ENCODE results near the gene SLC25A13. TPM values are rescaled to one million over a fixed set of nuclear protein-coding genes. Genes with fewer than 3 reads are reported as not detected.
"Not testable (repeated sequence)": the region's sequence is repeated elsewhere in the genome, so short reads cannot be mapped to it uniquely, and the experiment has no call there.

The SLC25A13 gene
- total RNA-seq, 2 experiments from 2014 or later = 7.3 to 7.8 TPM

DNA sequence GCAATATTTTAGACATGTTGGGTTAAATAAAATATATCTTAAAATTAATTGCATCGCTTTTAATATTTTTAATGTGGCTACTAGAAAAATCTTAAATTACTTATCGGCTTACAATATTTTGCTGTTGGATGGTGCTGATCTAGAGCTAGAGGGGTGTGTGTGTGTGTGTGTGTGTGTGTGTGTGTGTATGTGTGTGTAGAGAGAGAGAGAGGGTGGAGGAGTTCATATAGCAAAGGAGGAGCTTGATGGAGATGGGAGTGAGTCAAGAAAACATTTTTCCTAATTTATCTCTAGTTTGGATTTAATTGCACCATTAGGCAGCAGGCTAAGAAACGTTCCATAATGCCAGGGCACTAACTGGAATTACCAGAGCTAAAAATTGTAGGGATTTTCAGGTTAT is 10.4 kb upstream of the SLC25A13 start:
- no peak overlapping the region for H3K27ac Mint-ChIP-seq
- H3K27me3 Mint-ChIP-seq = peaks cover 7% of the 10 kb centered on the region
- H3K4me1 Mint-ChIP-seq = no peaks in the 10 kb centered on the region
- DNase-seq = no peak
- no peaks in the 10 kb centered on the region for H3K36me3 Mint-ChIP-seq (ENCODE audit: low read depth)
- H3K9me3 Mint-ChIP-seq = no peaks in the 10 kb centered on the region
- ChIA-PET POLR2A (no interaction called here), CTCF (no interaction called here)
- H3K4me3 Mint-ChIP-seq = no peak overlapping the region

DNA sequence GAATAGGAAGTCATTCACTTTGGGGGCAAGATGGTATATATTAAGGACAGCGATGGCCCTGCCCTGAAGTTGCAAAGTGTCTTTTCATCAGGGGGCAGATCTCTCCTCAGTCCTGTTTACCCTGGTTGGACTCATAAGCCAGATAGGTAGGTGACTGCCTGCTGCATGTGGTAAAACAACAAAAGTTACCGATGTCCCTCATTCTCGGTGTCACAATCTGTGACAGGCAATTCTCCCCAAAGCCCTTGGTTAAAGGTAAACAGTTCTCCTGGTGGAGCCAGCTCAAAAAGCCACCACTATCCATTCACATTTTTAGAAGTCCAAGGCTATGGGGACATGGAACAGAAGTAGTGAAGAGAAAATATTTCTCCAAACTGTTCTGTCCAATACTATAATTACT is 9.9 kb upstream of the SLC25A13 start:
- no peak overlapping the region for H3K27ac Mint-ChIP-seq
- H3K36me3 Mint-ChIP-seq (ENCODE audit: low read depth) = no peaks in the 10 kb centered on the region
- H3K4me1 Mint-ChIP-seq = no peaks in the 10 kb centered on the region
- H3K4me3 Mint-ChIP-seq = no peak overlapping the region
- DNase-seq = no peak
- no peaks in the 10 kb centered on the region for H3K9me3 Mint-ChIP-seq
- H3K27me3 Mint-ChIP-seq = peaks cover 7% of the 10 kb centered on the region
- CTCF ChIA-PET = no interaction called here
- POLR2A ChIA-PET = no interaction called here

DNA sequence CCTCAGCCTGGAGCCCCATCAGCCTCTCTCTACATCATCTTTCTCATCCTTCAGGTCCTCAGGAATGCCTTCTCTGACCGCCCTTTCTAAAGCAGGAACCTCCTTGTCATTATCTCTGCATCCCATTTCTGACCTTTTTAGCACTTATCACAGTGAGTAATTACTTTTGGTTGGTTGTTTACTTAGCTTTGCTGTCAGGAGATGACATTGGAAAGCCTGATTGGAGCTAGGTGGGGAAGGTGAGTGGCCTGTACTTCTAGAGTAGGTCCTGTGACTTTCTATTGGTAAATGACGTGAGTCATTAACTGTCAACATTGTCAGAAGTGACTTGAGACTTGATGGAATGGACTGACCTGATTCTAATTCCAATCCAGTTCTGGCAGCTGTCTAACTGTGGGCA is 9.3 kb upstream of the SLC25A13 start:
- Mint-ChIP-seq H3K4me1 (no peaks in the 10 kb centered on the region), H3K27ac (no peak overlapping the region), H3K27me3 (peaks cover 7% of the 10 kb centered on the region), H3K36me3 (ENCODE audit: low read depth) (no peaks in the 10 kb centered on the region), H3K4me3 (no peak overlapping the region), H3K9me3 (no peaks in the 10 kb centered on the region)
- no peak for DNase-seq
- ChIA-PET CTCF (no interaction called here), POLR2A (no interaction called here)

DNA sequence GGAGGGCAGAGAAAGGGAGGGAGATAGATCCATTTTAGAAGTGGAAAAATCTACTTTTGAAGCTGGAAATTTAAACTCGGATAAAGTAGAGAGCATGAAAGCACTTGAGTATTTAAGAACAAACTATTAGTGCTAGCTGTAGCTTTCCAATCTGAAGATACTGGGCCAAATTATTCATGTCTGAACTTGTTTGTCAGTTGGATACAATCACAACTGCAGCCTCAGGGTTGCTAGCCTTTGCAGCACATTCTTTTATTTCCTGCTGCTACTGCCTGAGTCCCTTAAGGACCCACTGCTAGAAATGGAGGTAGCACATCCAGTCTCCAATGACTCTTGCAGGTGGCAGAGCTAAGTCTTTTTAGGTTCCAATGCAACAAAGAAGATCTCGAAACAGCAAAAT is 8.3 kb upstream of the SLC25A13 start:
- Mint-ChIP-seq H3K27ac (no peak overlapping the region), H3K9me3 (no peaks in the 10 kb centered on the region), H3K4me1 (no peaks in the 10 kb centered on the region), H3K36me3 (ENCODE audit: low read depth) (no peaks in the 10 kb centered on the region), H3K4me3 (no peak overlapping the region), H3K27me3 (peaks cover 5% of the 10 kb centered on the region)
- ChIA-PET POLR2A (no interaction called here), CTCF (no interaction called here)
- no peak for DNase-seq

DNA sequence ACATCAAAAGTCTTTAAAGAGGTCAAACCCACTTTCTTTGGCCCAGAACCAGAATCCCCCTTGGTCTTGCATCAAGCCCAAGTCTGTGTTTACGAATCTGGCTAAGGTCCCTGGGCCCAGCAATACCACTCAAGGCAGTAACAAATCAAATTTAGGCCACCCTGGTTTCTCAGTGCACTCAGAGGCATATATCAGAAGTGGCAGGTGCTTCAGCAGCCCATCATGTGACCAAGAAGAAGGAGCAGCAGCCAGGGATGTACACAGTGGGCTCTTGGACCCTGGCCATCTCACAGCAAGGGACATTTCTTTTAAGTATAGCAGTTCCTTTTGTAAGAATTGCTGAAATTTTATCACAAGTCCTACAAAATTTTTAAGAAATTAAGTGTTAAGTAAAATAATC is 7.3 kb upstream of the SLC25A13 start:
- H3K9me3 Mint-ChIP-seq = no peaks in the 10 kb centered on the region
- peaks cover 5% of the 10 kb centered on the region for H3K27me3 Mint-ChIP-seq
- no peaks in the 10 kb centered on the region for H3K36me3 Mint-ChIP-seq (ENCODE audit: low read depth)
- no peak overlapping the region for H3K27ac Mint-ChIP-seq
- POLR2A ChIA-PET = no interaction called here
- no peak for DNase-seq
- no peak overlapping the region for H3K4me3 Mint-ChIP-seq
- H3K4me1 Mint-ChIP-seq = no peaks in the 10 kb centered on the region
- CTCF ChIA-PET = no interaction called here

DNA sequence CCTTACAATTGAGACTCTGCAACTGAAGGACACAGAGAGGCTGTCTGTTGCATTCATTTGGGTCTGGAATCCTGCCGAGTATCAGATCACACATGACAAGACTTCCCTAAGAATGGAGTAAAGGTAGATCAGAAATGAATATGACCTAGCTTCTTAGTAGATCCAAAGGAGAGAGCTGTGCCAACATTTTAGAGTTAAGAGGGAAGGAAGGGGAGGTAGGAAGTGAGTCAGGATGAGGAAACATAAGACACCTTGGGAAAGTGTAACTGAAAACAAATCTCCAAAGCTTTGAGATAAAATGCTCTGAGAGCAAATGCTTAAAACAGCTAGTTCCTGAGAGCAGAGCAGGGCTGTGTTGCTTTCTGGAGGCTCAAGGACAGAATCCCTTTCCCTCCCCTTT is 6.1 kb upstream of the SLC25A13 start:
- ChIA-PET POLR2A (no interaction called here), CTCF (no interaction called here)
- Mint-ChIP-seq H3K9me3 (no peaks in the 10 kb centered on the region), H3K27me3 (peaks cover 2% of the 10 kb centered on the region), H3K4me1 (no peaks in the 10 kb centered on the region), H3K4me3 (no peak overlapping the region), H3K27ac (no peak overlapping the region), H3K36me3 (ENCODE audit: low read depth) (no peaks in the 10 kb centered on the region)
- no peak for DNase-seq

DNA sequence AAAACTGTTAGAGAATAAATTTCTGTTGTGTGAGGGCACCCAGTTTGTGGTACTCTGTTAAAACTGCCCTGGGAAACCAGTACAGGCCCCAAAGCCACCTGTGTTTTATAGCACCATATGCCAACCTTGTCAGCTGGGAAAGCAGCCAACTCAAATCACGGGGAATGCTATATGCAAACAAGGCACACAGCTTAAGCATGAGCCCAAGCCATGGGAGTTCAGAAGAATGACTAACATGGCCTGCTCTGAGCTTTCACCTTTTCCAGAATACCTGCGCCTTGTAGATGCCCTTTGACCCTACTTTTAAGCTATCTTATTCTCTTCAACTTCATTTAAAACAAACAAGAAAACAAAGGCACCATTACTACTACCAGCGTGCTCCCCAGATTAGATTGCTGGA is 5.5 kb upstream of the SLC25A13 start:
- no peak overlapping the region for H3K4me3 Mint-ChIP-seq
- H3K36me3 Mint-ChIP-seq (ENCODE audit: low read depth) = no peaks in the 10 kb centered on the region
- DNase-seq = no peak
- H3K9me3 Mint-ChIP-seq = no peaks in the 10 kb centered on the region
- ChIA-PET POLR2A (no interaction called here), CTCF (no interaction called here)
- no peak overlapping the region for H3K27ac Mint-ChIP-seq
- H3K27me3 Mint-ChIP-seq = peaks cover 2% of the 10 kb centered on the region
- H3K4me1 Mint-ChIP-seq = peaks cover 3% of the 10 kb centered on the region

DNA sequence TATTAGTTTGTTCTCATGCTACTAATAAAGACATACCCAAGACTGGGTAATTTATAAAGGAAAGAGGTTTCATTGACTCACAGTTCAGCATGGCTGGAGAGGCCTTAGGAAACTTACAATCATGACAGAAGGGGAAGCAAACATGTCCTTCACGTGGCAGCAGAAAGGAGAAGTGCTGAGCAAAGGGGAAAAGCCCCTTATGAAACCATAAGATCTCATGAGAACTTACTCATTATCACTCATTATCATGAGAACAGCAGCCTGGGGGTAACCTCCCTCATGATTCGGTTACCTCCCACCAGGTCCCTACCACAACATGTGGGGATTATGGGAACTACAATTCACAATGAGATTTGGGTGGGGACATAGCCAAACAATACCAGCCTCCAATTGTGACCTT is 4.9 kb upstream of the SLC25A13 start:
- POLR2A ChIA-PET = not testable (repeated sequence)

DNA sequence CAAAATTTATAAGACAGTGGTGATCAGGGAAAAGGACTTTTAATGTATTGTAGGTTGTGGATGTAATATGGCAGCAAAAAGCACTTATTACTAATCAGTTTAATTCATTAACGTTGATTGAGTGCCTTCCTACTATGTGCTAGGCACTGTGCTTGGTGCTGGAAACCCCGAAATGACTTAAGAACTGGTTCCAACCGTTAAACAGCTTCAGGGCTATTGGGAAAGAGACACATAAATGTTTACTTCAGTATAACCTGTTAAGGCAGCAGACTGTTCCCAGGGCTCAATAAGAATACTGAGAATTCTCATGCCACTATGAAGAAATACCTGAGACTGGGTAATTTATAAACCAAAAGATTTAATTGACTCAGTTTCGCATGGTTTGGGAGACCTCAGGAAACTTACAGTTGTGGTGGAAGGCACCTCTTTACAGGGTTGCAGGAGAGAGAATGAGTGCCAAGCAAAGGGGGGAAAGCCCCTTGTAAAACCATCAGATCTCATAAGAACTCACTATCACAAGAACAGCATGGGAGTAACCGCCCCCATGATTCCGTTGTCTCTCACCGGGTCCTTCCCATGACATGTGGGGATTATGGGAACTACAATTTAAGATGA is 1.1 kb upstream of the SLC25A13 start:
- Mint-ChIP-seq H3K27ac (no peak overlapping the region), H3K27me3 (no peaks in the 10 kb centered on the region), H3K4me3 (peak overlapping the region; percentile 83), H3K9me3 (no peaks in the 10 kb centered on the region), H3K4me1 (peaks cover 23% of the 10 kb centered on the region), H3K36me3 (ENCODE audit: low read depth) (no peaks in the 10 kb centered on the region)
- CTCF ChIA-PET = no interaction called here
- DNase-seq = no peak
- POLR2A ChIA-PET = no interaction called here

More for the DNA sequence above, 4.9 kb upstream of the SLC25A13 start:
- CTCF ChIA-PET; H3K27ac Mint-ChIP-seq; H3K9me3 Mint-ChIP-seq; H3K36me3 Mint-ChIP-seq (ENCODE audit: low read depth); H3K27me3 Mint-ChIP-seq; DNase-seq; H3K4me3 Mint-ChIP-seq; H3K4me1 Mint-ChIP-seq: not testable (repeated sequence)

DNA sequence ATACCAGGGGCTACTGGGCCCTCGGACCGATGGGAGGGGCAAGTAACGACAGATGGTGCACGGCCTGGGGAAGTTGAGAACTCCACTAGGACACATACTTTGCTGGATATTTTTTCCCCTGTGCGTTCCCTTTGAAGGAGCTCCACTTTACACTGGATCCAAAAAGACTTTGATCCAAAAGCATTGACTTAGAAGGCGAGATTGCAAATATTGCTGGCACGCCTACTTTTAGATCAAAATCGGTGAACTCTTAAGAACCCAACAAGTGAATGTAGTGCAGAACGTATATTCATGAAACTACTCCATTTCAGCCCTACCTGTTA is 436 bp upstream of the SLC25A13 start:
- ChIA-PET POLR2A (no interaction called here), CTCF (no interaction called here)

DNA sequence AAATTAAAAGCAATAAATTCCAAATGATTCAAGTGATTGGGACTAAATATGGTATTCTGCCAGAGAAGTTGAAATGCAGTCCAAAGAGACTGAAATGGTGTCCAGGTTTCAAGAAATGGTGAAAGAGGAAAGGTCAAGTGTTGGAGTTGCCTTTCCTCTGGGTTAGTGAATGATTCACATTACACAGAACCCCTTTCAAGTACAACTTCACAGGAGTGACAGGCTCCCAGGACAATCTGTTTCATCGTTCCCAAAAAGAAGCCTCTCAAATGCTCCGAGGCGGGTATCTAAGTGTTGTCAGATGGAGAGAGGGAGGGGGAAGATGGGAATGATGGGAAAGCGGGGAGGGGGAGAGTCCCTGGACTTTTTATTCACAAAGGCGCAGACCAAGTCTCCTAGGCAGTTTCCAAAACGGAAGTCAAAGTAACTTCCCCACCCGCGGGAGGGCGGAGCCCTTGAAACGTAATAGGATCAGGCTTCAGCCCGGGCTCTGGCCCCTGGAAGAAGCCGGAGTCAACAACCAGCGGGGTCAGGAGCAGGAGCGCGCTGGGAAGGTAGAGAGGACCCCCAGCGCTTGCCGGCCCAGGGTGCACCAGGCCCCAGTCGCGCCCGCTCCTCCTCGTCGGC is 754 bp downstream of the SLC25A13 start:
- peak overlapping the region; percentile 74 for H3K27ac Mint-ChIP-seq
- DNase-seq = peak; percentile 62
- CTCF ChIA-PET = interaction anchor here (0.6 kb wide), 1 partner anchor 134 kb away, joined by 3 read pairs; no protein-coding TSS in a partner anchor
- POLR2A ChIA-PET = no interaction called here
- H3K4me1 Mint-ChIP-seq = peaks cover 23% of the 10 kb centered on the region
- H3K36me3 Mint-ChIP-seq (ENCODE audit: low read depth) = no peaks in the 10 kb centered on the region
- H3K4me3 Mint-ChIP-seq = peak overlapping the region; percentile 83
- H3K9me3 Mint-ChIP-seq = no peaks in the 10 kb centered on the region
- H3K27me3 Mint-ChIP-seq = no peaks in the 10 kb centered on the region

More for the DNA sequence above, 436 bp upstream of the SLC25A13 start:
- no peaks in the 10 kb centered on the region for H3K36me3 Mint-ChIP-seq (ENCODE audit: low read depth)
- no peak for DNase-seq
- peaks cover 23% of the 10 kb centered on the region for H3K4me1 Mint-ChIP-seq
- H3K4me3 Mint-ChIP-seq = peak overlapping the region; percentile 83
- H3K27ac Mint-ChIP-seq = no peak overlapping the region
- no peaks in the 10 kb centered on the region for H3K27me3 Mint-ChIP-seq
- no peaks in the 10 kb centered on the region for H3K9me3 Mint-ChIP-seq

DNA sequence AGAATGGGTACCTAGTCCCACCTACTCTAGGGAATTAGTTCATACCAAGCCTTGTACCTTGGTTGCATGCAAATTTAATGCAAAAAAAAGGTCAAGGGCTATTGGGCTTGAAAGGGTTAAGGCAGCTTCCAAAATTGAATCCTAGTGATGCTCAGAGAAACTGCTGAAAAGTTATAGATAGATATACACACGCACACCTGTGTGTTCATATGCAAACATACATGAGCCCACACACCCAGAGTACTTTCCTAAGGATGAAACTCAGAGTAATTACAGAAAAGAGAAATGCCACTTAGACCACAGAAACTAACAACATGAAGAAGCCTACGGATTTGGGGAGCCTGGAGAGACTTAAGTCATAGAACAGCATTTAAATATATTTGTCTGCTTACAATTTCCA is 1.5 kb downstream of the SLC25A13 start:
- no peak for DNase-seq

DNA sequence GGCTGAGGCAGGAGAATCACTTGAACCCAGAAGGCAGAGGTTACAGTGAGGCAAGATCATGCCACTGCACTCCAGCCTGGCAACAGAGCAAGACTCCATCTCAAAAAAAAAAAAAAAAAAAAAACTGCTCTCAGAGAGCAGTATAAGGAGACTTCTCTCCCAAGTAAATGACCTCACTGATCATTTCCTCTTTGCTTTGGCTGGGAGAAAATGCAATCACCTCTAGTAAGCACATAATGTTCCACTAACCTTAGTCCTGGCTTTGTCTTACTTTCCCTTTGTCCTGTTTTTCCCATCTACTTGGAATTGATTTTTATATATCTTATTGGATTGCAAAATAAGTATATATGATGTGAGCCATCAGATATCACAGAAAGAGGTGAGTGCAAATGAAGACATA is 2.5 kb downstream of the SLC25A13 start:
- no peak for DNase-seq
- ChIA-PET POLR2A (interaction anchor here (1.2 kb wide), 1 partner anchor 34 kb away, joined by 7 read pairs; no protein-coding TSS in a partner anchor), CTCF (no interaction called here)
- Mint-ChIP-seq H3K4me1 (peaks cover 23% of the 10 kb centered on the region), H3K36me3 (ENCODE audit: low read depth) (no peaks in the 10 kb centered on the region), H3K27me3 (no peaks in the 10 kb centered on the region), H3K4me3 (no peak overlapping the region), H3K9me3 (no peaks in the 10 kb centered on the region), H3K27ac (no peak overlapping the region)

More for the DNA sequence above, 1.5 kb downstream of the SLC25A13 start:
- Mint-ChIP-seq H3K9me3 (no peaks in the 10 kb centered on the region), H3K36me3 (ENCODE audit: low read depth) (no peaks in the 10 kb centered on the region), H3K27ac (peak overlapping the region; percentile 36), H3K4me1 (peaks cover 23% of the 10 kb centered on the region), H3K4me3 (peak overlapping the region; percentile 83), H3K27me3 (no peaks in the 10 kb centered on the region)
- ChIA-PET POLR2A (interaction anchor here (1.2 kb wide), 1 partner anchor 35 kb away, joined by 7 read pairs; no protein-coding TSS in a partner anchor), CTCF (no interaction called here)

DNA sequence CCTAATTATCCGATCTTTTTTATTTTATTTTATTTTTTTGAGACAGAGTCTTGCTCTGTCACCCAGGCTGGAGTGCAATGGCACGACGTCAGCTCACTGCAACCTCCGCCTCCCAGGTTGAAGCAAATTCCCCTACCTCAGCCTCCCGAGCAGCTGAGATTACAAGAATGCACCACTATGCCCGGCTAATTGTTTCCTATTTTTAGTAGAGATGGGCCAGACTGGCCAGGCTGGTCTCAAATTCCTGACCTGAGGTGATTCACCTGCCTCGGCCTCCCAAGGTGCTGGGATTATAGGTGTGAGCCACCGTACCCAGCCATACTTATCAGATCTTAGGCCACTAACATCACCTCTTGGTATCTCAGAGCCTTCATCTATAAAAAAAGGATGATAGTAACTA is 4.9 kb downstream of the SLC25A13 start:
- ChIA-PET POLR2A (no interaction called here), CTCF (no interaction called here)
- no peak overlapping the region for H3K4me3 Mint-ChIP-seq
- H3K27me3 Mint-ChIP-seq = no peaks in the 10 kb centered on the region
- peaks cover 16% of the 10 kb centered on the region for H3K4me1 Mint-ChIP-seq
- no peaks in the 10 kb centered on the region for H3K36me3 Mint-ChIP-seq (ENCODE audit: low read depth)
- no peaks in the 10 kb centered on the region for H3K9me3 Mint-ChIP-seq
- no peak for DNase-seq
- H3K27ac Mint-ChIP-seq = no peak overlapping the region

Measured in activated CD4-positive, alpha-beta memory T cell treated with anti-CD3 and anti-CD28 coated beads, Interleukin-2, amount 10 ng/mL, durations not matched to agents 7 days and 5 days (primary cell).